HEK293 (cell line): ENCODE results near the gene ACVR2B.

Experiments
- BCL11B ChIP-seq: fragments of 450-650 bp; formaldehyde crosslinking; IDR thresholded peaks from 2 replicates; pipeline ENCODE4 v1.5.1; 2016; ENCODE audit warnings: low read depth, missing biosample characterization, missing genetic modification characterization
- FEZF1 ChIP-seq: fragments of 450-650 bp; formaldehyde crosslinking; IDR thresholded peaks from 2 replicates; pipeline ENCODE4 v1.5.1; 2016; ENCODE audit warnings: missing biosample characterization, missing genetic modification characterization
- GLI2 ChIP-seq: fragments of 450-650 bp; formaldehyde crosslinking; IDR thresholded peaks from 2 replicates; pipeline ENCODE4; 2017; ENCODE audit warnings: missing biosample characterization, missing genetic modification characterization, low read depth, borderline replicate concordance
- IKZF3 ChIP-seq: fragments of 450-650 bp; IDR thresholded peaks from 2 replicates; pipeline ENCODE4 v1.5.0; 2018; ENCODE audit warnings: missing biosample characterization, mild to moderate bottlenecking, missing genetic modification characterization, moderate library complexity
- KLF1 ChIP-seq: fragments of 450-650 bp; formaldehyde crosslinking; IDR thresholded peaks from 2 replicates; pipeline ENCODE4 v1.5.1; 2016; ENCODE audit warnings: missing biosample characterization, missing genetic modification characterization
- PRDM2 ChIP-seq: fragments of 450-650 bp; formaldehyde crosslinking; IDR thresholded peaks from 2 replicates; pipeline ENCODE4 v1.5.1; 2016; ENCODE audit warnings: missing biosample characterization, missing genetic modification characterization, borderline replicate concordance
- REPIN1 ChIP-seq: fragments of 450-650 bp; formaldehyde crosslinking; IDR thresholded peaks from 2 replicates; pipeline ENCODE4 v1.5.1; 2017; ENCODE audit warnings: missing biosample characterization, missing genetic modification characterization, low read depth
- SP3 ChIP-seq: fragments of 450-650 bp; formaldehyde crosslinking; IDR thresholded peaks from 2 replicates; pipeline ENCODE4 v1.5.1; 2016; ENCODE audit warnings: missing biosample characterization, missing genetic modification characterization
- YY2 ChIP-seq: fragments of 450-650 bp; formaldehyde crosslinking; IDR thresholded peaks from 2 replicates; pipeline ENCODE4 v1.5.1; 2016; ENCODE audit warnings: missing biosample characterization, missing genetic modification characterization
- ZBTB10 ChIP-seq: fragments of 450-650 bp; formaldehyde crosslinking; IDR thresholded peaks from 2 replicates; pipeline ENCODE4 v1.5.1; 2016; ENCODE audit warnings: missing biosample characterization, missing genetic modification characterization
- ZBTB17 ChIP-seq: fragments of 450-650 bp; formaldehyde crosslinking; IDR thresholded peaks from 2 replicates; pipeline ENCODE4 v1.5.1; 2016; ENCODE audit warnings: missing biosample characterization, missing genetic modification characterization
- ZFP37 ChIP-seq: fragments of 450-650 bp; formaldehyde crosslinking; IDR thresholded peaks from 2 replicates; pipeline ENCODE4 v1.5.1; 2016; ENCODE audit warnings: missing biosample characterization, missing genetic modification characterization
- ZNF146 ChIP-seq: fragments of 450-650 bp; formaldehyde crosslinking; IDR thresholded peaks from 2 replicates; pipeline ENCODE4 v1.5.1; 2016; ENCODE audit warnings: missing biosample characterization, missing genetic modification characterization
- ZNF19 ChIP-seq: fragments of 450-650 bp; formaldehyde crosslinking; IDR thresholded peaks from 2 replicates; pipeline ENCODE4; 2016; ENCODE audit warnings: missing biosample characterization, missing genetic modification characterization, low read depth
- ZNF548 ChIP-seq: fragments of 450-650 bp; formaldehyde crosslinking; IDR thresholded peaks from 2 replicates; pipeline ENCODE4 v1.5.1; 2016; ENCODE audit warnings: missing biosample characterization, missing genetic modification characterization
- ZNF561 ChIP-seq: fragments of 450-650 bp; IDR thresholded peaks from 2 replicates; pipeline ENCODE4 v1.5.1; 2018; ENCODE audit warnings: missing biosample characterization, missing genetic modification characterization, borderline replicate concordance
- ZNF580 ChIP-seq: fragments of 450-650 bp; formaldehyde crosslinking; IDR thresholded peaks from 2 replicates; pipeline ENCODE4 v1.5.1; 2016; ENCODE audit warnings: missing biosample characterization, missing genetic modification characterization
- ZNF596 ChIP-seq: fragments of 450-650 bp; IDR thresholded peaks from 2 replicates; pipeline ENCODE4 v1.5.0; 2018; ENCODE audit warnings: missing biosample characterization, mild to moderate bottlenecking, missing genetic modification characterization, moderate library complexity
- ZNF629 ChIP-seq: fragments of 450-650 bp; formaldehyde crosslinking; IDR thresholded peaks from 2 replicates; pipeline ENCODE4 v1.5.1; 2017; ENCODE audit warnings: missing biosample characterization, missing genetic modification characterization
- ZNF660 ChIP-seq: fragments of 450-650 bp; IDR thresholded peaks from 2 replicates; pipeline ENCODE4 v1.5.1; 2018; ENCODE audit warnings: missing biosample characterization, mild to moderate bottlenecking, missing genetic modification characterization
- ZNF776 ChIP-seq: fragments of 450-650 bp; formaldehyde crosslinking; IDR thresholded peaks from 2 replicates; pipeline ENCODE4 v1.5.0; 2017; ENCODE audit warnings: missing biosample characterization, missing genetic modification characterization, borderline replicate concordance
- ZSCAN4 ChIP-seq: fragments of 450-650 bp; formaldehyde crosslinking; IDR thresholded peaks from 2 replicates; pipeline ENCODE4 v1.5.1; 2017; ENCODE audit warnings: missing biosample characterization, missing genetic modification characterization

The ACVR2B gene

GRCh38 chr3:38455639-38456430 is 2.1 kb downstream of the ACVR2B start (continued):
- TF ChIP-seq ZBTB17 (tag by site-specific recombination) = 0 out of 2 replicates have a peak, but pooled peaks have one; percentile 19
- TF ChIP-seq KLF1 (tag by site-specific recombination) = 0 out of 2 replicates have a peak, but pooled peaks have one; percentile 4
- TF ChIP-seq GLI2 = no peak
- TF ChIP-seq ZNF19 = no peak
- no peak for TF ChIP-seq BCL11B (tag by site-specific recombination)
- 0 out of 2 replicates have a peak, but pooled peaks have one; percentile 17 for TF ChIP-seq ZNF580 (tag by site-specific recombination)
- TF ChIP-seq ZNF776 = no peak
- no peak for TF ChIP-seq YY2 (tag by site-specific recombination)
- no peak for TF ChIP-seq ZSCAN4
- TF ChIP-seq ZNF561 = no peak
- no peak for TF ChIP-seq ZNF596
- TF ChIP-seq ZNF660 = no peak
- no peak for TF ChIP-seq FEZF1
- 0 out of 2 replicates have a peak, but pooled peaks have one; percentile 6 for TF ChIP-seq SP3 (tag by site-specific recombination)
- no peak for TF ChIP-seq ZBTB10 (tag by site-specific recombination)
- no peak for TF ChIP-seq ZFP37
- TF ChIP-seq ZNF548 (tag by site-specific recombination) = no peak
- no peak for TF ChIP-seq PRDM2 (tag by site-specific recombination)
- no peak for TF ChIP-seq IKZF3 (tag by site-specific recombination)
- TF ChIP-seq ZNF146 (tag by site-specific recombination) = no peak
- no peak for TF ChIP-seq ZNF629 (tag by site-specific recombination)
- TF ChIP-seq REPIN1 (tag by site-specific recombination) = no peak
